K562 (cell line): ENCODE measurements around the gene EHD2. TPM values are rescaled to one million over a fixed set of nuclear protein-coding genes. Genes with fewer than 3 reads are reported as not detected.

Source experiments
- ARID3A ChIP-seq: IDR thresholded peaks from 2 replicates; pipeline ENCODE4 v1.6.1; 2012; ENCODE audit warnings: low read depth, low read length, improper control_type of control experiment, borderline replicate concordance
- CBX3 ChIP-seq, 2 experiments: IDR thresholded peaks; 1 replicate in 1 of 2; 2 replicates in 1 of 2; pipeline ENCODE4 v1.6.1; 2012; ENCODE audit warnings: inconsistent platforms in 2 of 2, low read length in 2 of 2, borderline replicate concordance in 1 of 2, control low read depth in 1 of 2
- CCNT2 ChIP-seq: IDR thresholded peaks from 2 replicates; pipeline ENCODE4 v1.6.1; 2011; ENCODE audit warnings: borderline replicate concordance, low read depth, mild to moderate bottlenecking, moderate library complexity, mixed read lengths, low read length; ENCODE audit not compliant: insufficient read length; ENCODE audit errors: extremely low read depth
- CEBPB ChIP-seq: fragments of 450-650 bp; IDR thresholded peaks from 2 replicates; pipeline ENCODE4 v1.6.1; 2016; ENCODE audit warnings: missing genetic modification characterization, missing compliant biosample characterization
- CREB3 ChIP-seq: fragments of 450-650 bp; conservative IDR thresholded peaks from 2 replicates; pipeline ENCODE4 v1.6.1; 2016; ENCODE audit warnings: missing genetic modification characterization, low read depth, mild to moderate bottlenecking, missing compliant biosample characterization, moderate library complexity
- DPF2 ChIP-seq: fragments of 450-650 bp; IDR thresholded peaks from 2 replicates; pipeline ENCODE4 v1.6.1; 2016
- GATAD2A ChIP-seq: fragments of 450-650 bp; IDR thresholded peaks from 2 replicates; pipeline ENCODE4 v1.6.1; 2017
- KDM1A ChIP-seq, 2 experiments: fragments of 450-650 bp; IDR thresholded peaks; 2 replicates each; pipeline ENCODE4 v1.6.1; 2016; ENCODE audit warnings: mild to moderate bottlenecking in 2 of 2
- MNT ChIP-seq, 2 experiments: fragments of 450-650 bp; conservative IDR thresholded peaks; 2 replicates each; pipeline ENCODE4 v1.6.1; 2017; ENCODE audit warnings: mild to moderate bottlenecking in 2 of 2, moderate library complexity in 2 of 2
- PKNOX1 ChIP-seq: fragments of 450-650 bp; IDR thresholded peaks from 2 replicates; pipeline ENCODE4 v1.6.1; 2016
- SMAD3 ChIP-seq: fragments of 450-650 bp; formaldehyde crosslinking; conservative IDR thresholded peaks from 2 replicates; pipeline ENCODE4 v1.4.0; 2020; ENCODE audit warnings: mild to moderate bottlenecking
- TAL1 ChIP-seq: fragments of 450-650 bp; IDR thresholded peaks from 2 replicates; pipeline ENCODE4 v1.6.1; 2016; ENCODE audit warnings: mild to moderate bottlenecking
- TEAD4 ChIP-seq, 2 experiments: sonication (generic) in 1 of 2; formaldehyde crosslinking in 1 of 2; IDR thresholded peaks; 2 replicates each; pipeline versions ENCODE4 v1.6.1 to v1.8.0; 2012 to 2022; ENCODE audit warnings: borderline replicate concordance in 1 of 2, inconsistent platforms in 1 of 2, low read length in 1 of 2, mild to moderate bottlenecking in 1 of 2, missing genetic modification reagents in 1 of 2
- ZBTB9 ChIP-seq: fragments of 450-650 bp; formaldehyde crosslinking; IDR thresholded peaks from 2 replicates; pipeline ENCODE4 v1.4.0; 2020; ENCODE audit warnings: mild to moderate bottlenecking, moderate library complexity
- ZNF3 ChIP-seq: fragments of 250-450 bp; sonication (Bioruptor Pico); IDR thresholded peaks from 2 replicates; pipeline ENCODE4 v1.5.0; 2021; ENCODE audit warnings: mild to moderate bottlenecking, moderate library complexity
- ZNF79 ChIP-seq: fragments of 250-450 bp; sonication (Bioruptor Pico); IDR thresholded peaks from 2 replicates; pipeline ENCODE4 v1.4.0; 2020; ENCODE audit warnings: low read depth, mild to moderate bottlenecking, moderate library complexity
- polyA plus RNA-seq, 8 experiments: library from polyadenylated mRNA; depleted of rRNA in 4 of 8; stranded (reverse) in 5 of 8; unstranded in 3 of 8; fragments of >200 nt; fragmentation: Nextera tagmentation in 2 of 8; fragmentation: Illumina TruSeq in 1 of 8; extraction: Ambion mirVana in 2 of 8; extraction: Trizol in 1 of 8; gene quantifications; 2 replicates each; pipeline versions ENCODE4 v1.2.1 to v1.2.3, GENCODE V29; 2011 to 2014; ENCODE audit warnings: inconsistent platforms in 1 of 8, missing spikeins in 1 of 8
- total RNA-seq, 7 experiments: library from RNA; depleted of rRNA in 6 of 7; stranded (reverse); fragments of >200 nt in 6 of 7; fragmentation: Illumina TruSeq in 2 of 7; extraction: Trizol in 2 of 7; gene quantifications; 2 replicates each; pipeline versions ENCODE4 v1.2.1 to v1.2.3, GENCODE V29; 2011 to 2021; ENCODE audit warnings: low replicate concordance in 1 of 7
- TF ChIP-seq, protein P1 (sequence below): fragments of 450-650 bp; IDR thresholded peaks from 2 replicates; pipeline ENCODE4 v1.6.1; 2016; ENCODE audit warnings: mild to moderate bottlenecking
- TF ChIP-seq, protein P2 (sequence below): sonication (generic); formaldehyde crosslinking; IDR thresholded peaks from 2 replicates; pipeline ENCODE4 v1.9.0; 2022; ENCODE audit warnings: mild to moderate bottlenecking, missing genetic modification reagents

Gene EHD2
- total and polyA plus RNA-seq, 9 of the 15 experiments (the other 6 are each of a cell fraction or from before 2014, with no cell fraction given) = 1.7 to 32.2 (median 3.0) TPM

DNA sequence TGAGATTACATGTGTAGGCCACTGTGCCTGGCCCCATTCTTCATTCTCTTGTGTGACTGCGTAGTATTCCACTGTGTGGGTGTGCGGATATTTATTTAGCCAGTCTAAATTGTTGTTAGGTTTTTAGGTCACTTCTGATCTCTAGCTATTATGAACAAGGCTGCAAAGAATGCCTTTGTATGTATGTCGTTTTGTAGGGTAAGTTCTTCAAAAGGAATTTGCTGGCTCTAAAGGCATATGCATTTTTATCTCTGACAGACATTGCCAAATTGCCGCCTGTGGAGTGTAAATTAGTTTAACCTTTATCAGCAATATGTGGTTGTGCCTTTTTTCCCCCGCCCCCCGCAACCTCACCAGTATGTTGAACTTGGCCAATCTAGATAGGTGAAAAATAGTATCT, 30.3 kb upstream of the EHD2 start (continued):
- TF ChIP-seq MNT (conservative IDR thresholded peaks at IDR 0.05) (0 out of 4 replicates have a peak, but pooled peaks of 1 of the 2 experiments have one; percentile 26), ZNF79 (CRISPR knock-in tag) (no peak), CEBPB (0 out of 2 replicates have a peak, but pooled peaks have one; percentile 25), KDM1A (IDR thresholded peaks at IDR 0.05) (peak in 1 of 2 experiments; percentile 73), TEAD4 (IDR thresholded peaks at IDR 0.05; ENCODE audit: low read length) (peak; percentile 63), TEAD4 (CRISPR knock-in tag; IDR thresholded peaks at IDR 0.05; ENCODE audit: borderline replicate concordance) (no peak), DPF2 (peak; percentile 47; the same call in 1 of the 2 replicates), CBX3 (IDR thresholded peaks at IDR 0.05; ENCODE audit: borderline replicate concordance in 1 of 2, low read length in 2 of 2) (no peak), CREB3 (tag) (no peak), ZNF3 (no peak), ARID3A (no peak), SMAD3 (no peak), CCNT2 (peak; percentile 26), PKNOX1 (peak; percentile 19; the same call in 1 of the 2 replicates), ZBTB9 (no peak), GATAD2A (no peak), TAL1 (peak; percentile 40; the same call in 1 of the 2 replicates)
- TF ChIP-seq, protein P1, sequence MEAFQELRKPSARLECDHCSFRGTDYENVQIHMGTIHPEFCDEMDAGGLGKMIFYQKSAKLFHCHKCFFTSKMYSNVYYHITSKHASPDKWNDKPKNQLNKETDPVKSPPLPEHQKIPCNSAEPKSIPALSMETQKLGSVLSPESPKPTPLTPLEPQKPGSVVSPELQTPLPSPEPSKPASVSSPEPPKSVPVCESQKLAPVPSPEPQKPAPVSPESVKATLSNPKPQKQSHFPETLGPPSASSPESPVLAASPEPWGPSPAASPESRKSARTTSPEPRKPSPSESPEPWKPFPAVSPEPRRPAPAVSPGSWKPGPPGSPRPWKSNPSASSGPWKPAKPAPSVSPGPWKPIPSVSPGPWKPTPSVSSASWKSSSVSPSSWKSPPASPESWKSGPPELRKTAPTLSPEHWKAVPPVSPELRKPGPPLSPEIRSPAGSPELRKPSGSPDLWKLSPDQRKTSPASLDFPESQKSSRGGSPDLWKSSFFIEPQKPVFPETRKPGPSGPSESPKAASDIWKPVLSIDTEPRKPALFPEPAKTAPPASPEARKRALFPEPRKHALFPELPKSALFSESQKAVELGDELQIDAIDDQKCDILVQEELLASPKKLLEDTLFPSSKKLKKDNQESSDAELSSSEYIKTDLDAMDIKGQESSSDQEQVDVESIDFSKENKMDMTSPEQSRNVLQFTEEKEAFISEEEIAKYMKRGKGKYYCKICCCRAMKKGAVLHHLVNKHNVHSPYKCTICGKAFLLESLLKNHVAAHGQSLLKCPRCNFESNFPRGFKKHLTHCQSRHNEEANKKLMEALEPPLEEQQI = no peak
- TF ChIP-seq, protein P2, sequence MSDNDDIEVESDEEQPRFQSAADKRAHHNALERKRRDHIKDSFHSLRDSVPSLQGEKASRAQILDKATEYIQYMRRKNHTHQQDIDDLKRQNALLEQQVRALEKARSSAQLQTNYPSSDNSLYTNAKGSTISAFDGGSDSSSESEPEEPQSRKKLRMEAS = no peak
